T47D (cell line): Measurements from ENCODE around the gene EFTUD2.

Source experiments
- DNase-seq, 2 experiments: peaks; one replicate each; pipeline versions ENCODE4 v3.0.0 to v3.0.0-alpha.2; 2011 to 2012; ENCODE audit warnings: low read depth in 1 of 2, low spot score in 1 of 2
- JUND ChIP-seq: IDR thresholded peaks from 2 replicates; pipeline ENCODE4 v1.6.1; 2012; ENCODE audit warnings: low read depth
- in situ Hi-C: cut with HindIII; loops from 2 replicates; pipeline ENCODE4 v1.10.0; 2016; ENCODE audit warnings: low sequenced_read_pairs, low pct_unique_long_range_greater_than_20kb

Gene EFTUD2

DNA sequence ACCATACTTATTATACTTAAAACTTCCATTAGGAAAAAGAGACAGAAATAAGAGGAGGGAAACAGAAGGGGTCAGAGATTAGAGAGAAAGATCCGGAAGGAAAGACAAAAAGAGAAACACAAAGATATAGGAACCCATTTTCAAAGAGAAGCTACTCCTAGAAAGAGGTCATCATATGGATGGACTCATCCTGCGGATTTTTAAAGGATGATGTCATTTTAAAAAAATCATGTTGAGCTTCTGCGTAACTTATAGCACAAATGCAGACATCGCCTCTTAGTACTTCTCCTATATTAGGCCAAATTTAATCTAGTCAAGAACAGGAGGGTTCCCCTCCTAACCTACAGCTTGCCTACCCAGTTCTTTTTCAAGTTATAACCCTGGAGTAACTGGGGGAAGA, 18.1 kb downstream of the EFTUD2 start:
- TF ChIP-seq JUND = no peak
- DNase-seq = no peak
- in situ Hi-C loops = no loop called here

DNA sequence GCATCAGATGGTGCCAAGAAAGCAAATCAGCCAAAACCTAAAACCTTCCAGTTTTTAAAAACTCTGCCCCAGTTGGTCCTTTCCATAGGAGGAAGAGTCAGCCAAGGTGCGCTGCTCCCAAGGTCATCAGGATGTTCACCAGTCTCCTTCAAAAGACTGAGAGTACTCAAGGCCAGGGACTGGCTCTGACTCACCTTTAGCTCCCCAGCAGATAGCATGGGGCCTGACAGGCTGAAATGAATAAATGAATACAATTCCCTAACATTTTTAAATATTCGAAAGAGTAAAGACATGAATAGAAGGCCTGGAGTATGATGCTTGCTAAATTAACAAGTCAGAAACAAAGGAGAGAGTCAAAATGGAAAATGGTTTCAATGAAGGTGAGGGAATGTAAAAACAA, 19.2 kb downstream of the EFTUD2 start:
- in situ Hi-C loops = no loop called here
- no peak for TF ChIP-seq JUND
- no peak for DNase-seq

DNA sequence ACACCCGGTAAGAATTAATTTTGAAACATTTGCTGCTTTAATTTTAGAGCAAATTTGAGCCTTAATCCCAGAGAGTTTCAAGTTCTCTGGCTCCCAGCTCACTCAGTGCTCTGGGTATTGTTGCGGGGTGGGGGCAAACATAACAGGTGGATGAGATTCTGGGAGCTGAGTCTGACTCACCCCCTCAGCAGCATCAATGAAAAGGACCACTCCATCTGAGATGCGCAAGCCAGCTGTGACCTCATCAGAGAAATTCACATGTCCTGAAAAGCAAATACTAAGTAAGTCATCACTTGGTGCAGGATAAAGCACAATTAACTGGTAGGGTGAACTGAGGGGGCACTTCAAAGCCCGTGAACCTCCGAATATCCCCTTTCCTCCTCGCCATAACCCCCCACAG, 19.9 kb downstream of the EFTUD2 start:
- DNase-seq = no peak
- in situ Hi-C loops = no loop called here
- no peak for TF ChIP-seq JUND

DNA sequence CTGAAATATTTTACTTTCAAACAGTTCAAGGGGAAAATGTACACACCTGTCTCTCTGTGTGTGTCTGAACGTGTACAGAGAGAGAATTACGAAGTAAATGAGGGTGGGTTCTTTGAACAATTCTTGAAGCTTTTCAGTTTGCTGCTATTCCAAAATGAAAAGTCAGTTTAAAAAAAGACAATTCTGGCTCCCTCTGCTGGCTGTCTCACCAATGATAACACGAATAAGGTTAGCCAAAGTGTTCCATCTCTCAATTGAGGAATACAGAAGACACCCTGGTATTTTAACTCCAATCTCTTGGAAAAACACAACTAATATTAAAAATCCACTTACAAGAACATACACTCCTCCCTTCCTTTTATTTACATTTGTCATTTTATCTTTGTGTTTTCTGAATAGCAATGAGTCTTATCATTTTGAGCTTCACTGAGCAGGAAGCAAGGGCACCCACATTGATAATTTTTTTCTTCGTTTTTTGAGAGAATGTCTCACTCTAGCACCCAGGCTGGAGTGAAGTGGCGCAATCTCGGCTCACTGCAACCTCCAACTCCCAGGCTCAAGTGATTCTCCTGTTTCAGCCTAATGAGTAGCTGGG, 20.5 kb downstream of the EFTUD2 start:
- peak; percentile 53 to 54 for DNase-seq
- in situ Hi-C loops = no loop called here
- no peak for TF ChIP-seq JUND

DNA sequence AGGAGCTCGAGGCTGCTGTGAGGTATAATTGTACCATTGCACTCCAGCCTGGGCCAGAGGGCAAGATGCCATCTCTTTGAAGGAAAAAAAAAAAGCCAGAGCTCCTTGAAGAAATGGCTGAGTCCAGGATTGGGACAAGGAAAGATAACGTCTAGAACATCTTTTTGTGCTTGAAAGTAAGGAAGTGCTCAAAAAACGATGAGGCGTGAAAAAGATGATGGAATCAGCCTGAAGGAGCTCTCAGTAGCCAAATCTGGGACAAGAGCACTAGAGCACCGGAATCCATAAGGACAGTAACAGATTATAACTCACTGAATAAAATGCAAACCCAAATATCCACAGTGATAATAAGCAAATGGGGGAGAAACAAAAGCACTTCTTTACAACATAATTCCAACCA, 22.1 kb downstream of the EFTUD2 start:
- no peak for DNase-seq
- in situ Hi-C loops = no loop called here
- TF ChIP-seq JUND = no peak

DNA sequence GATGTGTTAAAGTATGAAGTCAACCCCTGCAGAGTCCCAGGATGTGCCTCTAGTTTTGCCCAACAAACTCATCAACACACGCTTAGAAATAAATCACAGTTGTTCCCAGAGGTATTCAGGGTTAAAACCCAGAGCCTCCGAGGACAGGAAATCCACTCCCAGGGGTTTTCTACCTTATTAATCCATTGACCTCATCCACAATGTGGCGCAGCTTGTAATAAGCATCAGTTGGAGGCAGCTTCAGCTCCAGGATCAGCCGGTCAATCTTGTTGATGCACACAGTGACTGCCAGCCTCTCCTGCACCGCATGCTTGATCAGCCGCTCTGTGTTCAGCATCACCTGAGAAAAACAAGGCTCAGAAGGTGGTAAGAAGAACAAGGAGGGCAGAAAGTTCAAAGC, 23.5 kb downstream of the EFTUD2 start:
- in situ Hi-C loops = no loop called here
- no peak for DNase-seq

DNA sequence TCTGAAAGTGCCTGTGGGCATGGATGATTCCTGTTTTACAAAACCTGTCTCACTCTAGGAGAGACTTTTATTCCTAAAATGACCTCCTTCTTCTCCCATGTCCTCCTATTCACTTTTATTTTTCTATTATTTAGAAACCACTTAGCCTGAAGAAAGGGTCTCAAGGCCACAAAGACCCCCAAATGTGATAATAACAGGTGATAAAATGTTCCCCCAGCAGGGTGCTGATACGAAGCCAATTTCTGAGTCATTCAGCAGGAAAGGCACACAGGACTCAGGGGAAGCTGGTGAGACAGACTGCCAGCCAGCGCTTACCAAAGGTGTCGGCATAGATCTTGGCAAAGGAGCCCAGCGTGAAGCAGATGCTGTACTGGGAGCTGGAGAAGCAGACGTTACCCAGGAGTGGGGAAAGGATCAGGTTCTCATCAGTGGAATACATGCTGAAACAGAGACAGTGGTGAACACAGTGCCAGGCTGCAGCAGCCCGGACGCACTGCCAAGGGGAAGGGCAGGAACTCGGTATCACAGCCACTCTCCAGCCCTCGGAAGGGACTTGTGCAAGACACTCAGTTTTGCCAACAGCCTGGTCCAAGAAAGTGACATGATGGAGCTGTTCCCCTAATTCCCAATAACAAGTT, 27.0 kb downstream of the EFTUD2 start:
- no peak for DNase-seq
- in situ Hi-C loops = no loop called here
- TF ChIP-seq JUND = no peak

More for the DNA sequence above, 23.5 kb downstream of the EFTUD2 start:
- no peak for TF ChIP-seq JUND

DNA sequence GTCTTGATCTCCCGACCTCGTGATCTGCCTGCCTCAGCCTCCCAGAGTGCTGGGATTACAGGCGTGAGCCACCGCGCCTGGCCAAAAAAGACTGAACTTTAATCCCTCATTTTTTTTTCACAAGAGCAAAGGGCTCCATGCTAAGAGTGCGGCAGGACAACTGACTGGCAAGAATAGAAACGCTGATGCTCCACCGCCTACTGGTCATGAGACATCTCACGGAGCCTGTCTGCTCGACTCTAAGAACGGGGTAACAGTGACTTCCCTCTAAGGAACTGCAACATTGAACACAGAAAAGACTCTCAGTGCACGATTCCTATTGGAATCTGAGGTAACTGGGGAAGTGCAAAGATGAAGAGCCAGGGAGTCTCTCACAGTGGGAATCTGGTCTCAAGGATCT, 27.7 kb downstream of the EFTUD2 start:
- TF ChIP-seq JUND = no peak
- DNase-seq = no peak
- in situ Hi-C loops = no loop called here

DNA sequence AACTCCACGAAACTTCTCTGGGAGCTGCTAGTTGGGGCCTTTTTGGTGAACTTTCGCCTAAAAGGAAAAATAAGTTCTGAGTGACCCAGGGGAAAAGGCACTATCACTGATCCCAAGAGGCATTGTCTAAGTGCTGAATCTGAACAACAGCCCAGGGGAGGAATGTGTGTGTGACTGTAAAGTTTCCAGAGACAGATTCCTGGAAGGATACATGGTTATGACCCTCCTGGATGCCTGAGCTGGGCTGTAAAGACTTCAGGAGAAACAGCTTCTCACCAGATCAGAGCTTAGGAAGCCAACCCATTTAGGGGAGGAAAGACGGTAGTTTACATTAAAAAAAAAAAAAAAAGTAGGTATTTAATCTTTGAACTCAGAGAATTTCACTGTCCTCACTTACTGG, 31.4 kb downstream of the EFTUD2 start:
- in situ Hi-C loops = no loop called here
- no peak for TF ChIP-seq JUND
- no peak for DNase-seq

DNA sequence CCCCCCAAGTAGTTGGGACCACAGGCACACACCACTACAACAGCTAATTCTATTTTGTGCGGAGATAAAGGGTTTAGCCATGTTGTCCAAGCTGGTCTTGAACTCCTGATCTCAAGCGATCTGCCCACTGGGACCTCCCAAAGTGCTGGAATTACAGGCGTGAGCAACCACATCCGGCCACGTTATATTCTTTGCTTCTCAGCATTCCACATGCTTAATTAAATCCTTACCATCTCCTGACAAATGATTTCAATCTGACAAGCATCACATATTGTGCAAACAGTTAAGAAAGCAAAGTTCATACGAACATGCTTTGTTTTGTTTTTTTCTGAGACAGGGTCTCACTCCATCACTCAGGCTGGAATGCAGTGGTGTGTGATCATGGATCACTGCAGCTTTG, 33.3 kb downstream of the EFTUD2 start:
- in situ Hi-C loops = no loop called here
- TF ChIP-seq JUND = no peak
- DNase-seq = no peak

DNA sequence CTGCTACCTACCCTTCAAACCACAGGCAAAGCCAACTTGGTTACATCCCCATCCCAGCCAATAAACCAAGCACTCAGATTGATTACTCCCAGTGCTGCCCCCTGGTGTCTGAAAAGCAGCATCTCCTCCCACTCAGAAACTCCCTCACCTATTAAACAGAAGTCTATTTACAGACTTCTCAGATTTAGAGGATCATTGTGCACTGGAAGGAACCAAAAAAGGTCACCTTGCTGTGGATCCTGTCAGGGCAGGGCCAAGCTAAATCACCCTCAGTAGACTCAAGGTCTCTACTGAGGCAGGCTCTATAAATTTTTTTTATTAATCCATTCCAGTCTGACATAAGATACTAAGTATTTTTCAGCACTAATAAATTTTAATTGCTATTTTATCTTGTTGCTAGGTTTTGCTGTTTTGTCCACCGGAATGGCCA, 34.0 kb downstream of the EFTUD2 start:
- in situ Hi-C loops = no loop called here
- no peak for TF ChIP-seq JUND
- peak; percentile 78 to 85 for DNase-seq

DNA sequence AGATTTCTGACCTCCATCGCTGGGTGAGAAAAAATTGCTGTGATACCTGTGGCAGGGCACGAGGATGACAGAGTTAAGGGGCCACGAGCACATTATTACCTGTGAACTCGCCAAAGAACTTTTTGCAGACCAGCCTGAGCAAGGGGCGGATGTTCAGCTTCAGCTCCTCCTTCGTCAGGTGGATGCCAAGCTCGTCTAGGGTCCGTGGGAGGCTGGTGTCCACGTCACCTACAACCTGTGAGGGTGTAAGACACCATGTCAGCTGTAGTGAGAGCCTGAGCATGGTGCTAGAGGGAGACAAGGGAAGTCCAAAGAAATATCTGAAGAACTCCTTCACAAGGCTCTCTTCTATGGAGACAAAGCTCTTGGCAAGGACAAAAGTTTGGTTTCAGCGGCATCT, 34.4 kb downstream of the EFTUD2 start:
- in situ Hi-C loops = no loop called here
- DNase-seq = no peak
- no peak for TF ChIP-seq JUND

DNA sequence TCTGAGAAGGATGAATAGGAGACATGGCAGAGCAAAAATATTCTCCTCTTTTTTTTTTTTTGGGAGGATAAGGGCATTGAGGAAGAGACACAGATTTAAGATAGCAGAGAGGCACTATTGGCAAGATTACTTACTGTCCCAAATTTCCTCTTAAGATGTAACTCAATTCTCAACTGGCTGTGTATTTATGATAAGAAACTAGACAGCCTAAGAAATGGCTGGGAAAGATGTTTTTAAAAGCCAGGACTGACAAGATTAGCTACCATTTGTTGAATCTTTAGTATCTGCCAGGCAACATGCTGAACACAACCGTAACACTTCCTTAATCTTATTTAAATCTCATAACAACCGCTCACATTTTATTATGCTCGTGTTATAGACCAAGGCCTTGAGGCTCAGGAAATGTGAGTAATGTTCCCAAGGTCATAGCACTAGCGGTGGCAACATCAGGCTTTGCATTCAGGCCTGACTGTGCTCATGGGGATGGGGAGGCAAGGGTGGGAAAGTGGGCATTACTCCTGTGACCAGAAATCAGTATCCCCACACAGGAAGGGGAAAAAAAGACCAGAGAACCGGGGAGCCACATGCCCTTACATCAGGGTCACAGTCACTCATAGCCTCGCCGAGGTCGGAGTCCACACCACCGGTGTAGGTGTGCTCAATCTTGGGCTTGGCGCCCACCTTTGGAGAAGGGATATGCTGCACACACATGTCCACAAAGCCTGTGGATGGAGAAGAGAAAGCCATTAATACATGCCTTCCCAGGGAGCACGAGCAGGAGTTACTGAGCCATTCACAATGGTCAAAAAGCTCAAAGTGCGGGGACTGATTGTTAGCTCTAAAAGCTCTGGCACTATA, 36.0 kb downstream of the EFTUD2 start:
- TF ChIP-seq JUND = no peak
- in situ Hi-C loops = no loop called here
- no peak for DNase-seq
